AG10803 (cell line): ENCODE results near the gene CCM2.
"Not testable (repeated sequence)": the region's sequence is repeated elsewhere in the genome, so short reads cannot be mapped to it uniquely, and the experiment has no call there.

Experiments used
- DNase-seq: peaks from one replicate; pipeline ENCODE4 v3.0.0; 2010; ENCODE audit warnings: low read depth
- H3K4me3 ChIP-seq: 2 replicates; pipeline ENCODE4 v1.5.1; 2011; ENCODE audit warnings: mild to moderate bottlenecking, low read length, control low read depth
- TF ChIP-seq, protein P1 (sequence below): conservative IDR thresholded peaks from 2 replicates; pipeline ENCODE4 v1.5.1; 2011; ENCODE audit warnings: mild to moderate bottlenecking, low read length, control low read depth, inconsistent platforms

The CCM2 gene

GRCh38 chr7:45107356-45107755 lies 107.4 kb downstream of the CCM2 start:
- no peak for DNase-seq
- TF ChIP-seq, protein P1, sequence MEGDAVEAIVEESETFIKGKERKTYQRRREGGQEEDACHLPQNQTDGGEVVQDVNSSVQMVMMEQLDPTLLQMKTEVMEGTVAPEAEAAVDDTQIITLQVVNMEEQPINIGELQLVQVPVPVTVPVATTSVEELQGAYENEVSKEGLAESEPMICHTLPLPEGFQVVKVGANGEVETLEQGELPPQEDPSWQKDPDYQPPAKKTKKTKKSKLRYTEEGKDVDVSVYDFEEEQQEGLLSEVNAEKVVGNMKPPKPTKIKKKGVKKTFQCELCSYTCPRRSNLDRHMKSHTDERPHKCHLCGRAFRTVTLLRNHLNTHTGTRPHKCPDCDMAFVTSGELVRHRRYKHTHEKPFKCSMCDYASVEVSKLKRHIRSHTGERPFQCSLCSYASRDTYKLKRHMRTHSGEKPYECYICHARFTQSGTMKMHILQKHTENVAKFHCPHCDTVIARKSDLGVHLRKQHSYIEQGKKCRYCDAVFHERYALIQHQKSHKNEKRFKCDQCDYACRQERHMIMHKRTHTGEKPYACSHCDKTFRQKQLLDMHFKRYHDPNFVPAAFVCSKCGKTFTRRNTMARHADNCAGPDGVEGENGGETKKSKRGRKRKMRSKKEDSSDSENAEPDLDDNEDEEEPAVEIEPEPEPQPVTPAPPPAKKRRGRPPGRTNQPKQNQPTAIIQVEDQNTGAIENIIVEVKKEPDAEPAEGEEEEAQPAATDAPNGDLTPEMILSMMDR = no peak
- H3K4me3 ChIP-seq = no peak overlapping the region

GRCh38 chr7:45108863-45109262 lies 108.9 kb downstream of the CCM2 start:
- TF ChIP-seq, protein P1 = no peak
- DNase-seq = no peak
- H3K4me3 ChIP-seq = no peak overlapping the region

GRCh38 chr7:45111298-45112223 lies 111.6 kb downstream of the CCM2 start, which contains the start of gene TBRG4:
TSS of gene TBRG4 (minus strand) at chr7:45111697. CDS start at chr7:45109237, 2,460 bp downstream.
- TF ChIP-seq, protein P1 = peak; percentile 54
- peak; percentile 90 for DNase-seq
- peak within 1 kb of the TSS; percentile 97 for H3K4me3 ChIP-seq

DNA sequence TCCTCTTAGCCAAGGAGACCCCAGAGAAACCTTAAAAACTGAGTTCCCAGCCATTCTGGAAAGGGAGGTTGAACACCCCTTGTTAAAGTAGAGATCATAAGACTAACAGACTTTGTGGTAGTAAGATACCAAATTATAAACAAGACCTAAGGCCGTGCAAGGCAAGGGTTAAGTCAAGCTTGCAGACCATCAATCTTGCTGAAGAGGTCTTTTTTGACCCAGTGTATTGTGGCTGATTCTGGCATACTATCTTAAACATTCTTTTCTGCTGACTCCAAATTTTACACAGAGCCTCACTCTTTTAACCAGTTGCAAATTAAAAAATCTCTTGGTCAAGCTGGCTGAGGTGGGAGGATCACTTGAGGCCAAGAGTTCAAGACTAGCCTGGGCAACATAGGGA lies 112.6 kb downstream of the CCM2 start:
- H3K4me3 ChIP-seq = no peak overlapping the region; the same call in 1 of the 2 replicates
- DNase-seq = peak; percentile 29
- TF ChIP-seq, protein P1 = no peak

DNA sequence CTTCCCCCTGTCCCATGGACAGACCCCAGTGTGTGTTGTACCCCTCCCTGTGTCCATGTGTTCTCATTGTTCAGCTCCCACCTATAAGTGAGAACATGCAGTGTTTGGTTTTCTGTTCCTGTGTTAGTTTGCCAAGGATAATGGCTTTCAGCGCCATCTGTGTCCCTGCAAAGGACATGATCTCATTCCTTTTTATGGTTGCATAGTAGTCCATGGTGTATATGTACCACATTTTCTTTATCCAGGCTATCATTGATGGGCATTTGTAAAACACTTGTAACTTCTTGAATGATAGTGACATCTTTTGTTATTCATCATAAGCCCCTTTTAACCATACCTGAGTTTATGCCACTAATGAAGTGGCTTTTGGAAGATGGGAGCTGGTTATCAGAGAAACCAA lies 114.3 kb downstream of the CCM2 start:
- DNase-seq, H3K4me3 ChIP-seq: not testable (repeated sequence)

DNA sequence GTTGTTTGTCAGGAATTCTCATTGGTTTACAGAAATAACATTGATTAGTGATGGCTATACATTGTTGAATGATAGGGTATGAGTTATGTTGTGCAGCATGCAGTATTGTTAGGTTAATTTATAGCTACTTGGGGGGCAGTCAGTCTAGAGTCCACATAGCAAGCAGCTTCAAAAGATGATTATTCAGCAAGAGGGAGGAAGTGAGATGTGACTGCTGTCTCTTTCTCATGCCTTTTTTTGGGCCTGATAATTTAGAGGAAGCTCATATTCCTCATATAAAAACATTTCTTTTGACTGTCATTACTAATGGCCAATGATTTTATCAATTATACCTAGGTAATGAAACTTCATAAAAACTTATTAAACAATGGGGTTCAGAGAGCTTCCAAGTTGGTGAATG lies 114.9 kb downstream of the CCM2 start:
- no peak overlapping the region for H3K4me3 ChIP-seq
- TF ChIP-seq, protein P1 = no peak
- DNase-seq = no peak

DNA sequence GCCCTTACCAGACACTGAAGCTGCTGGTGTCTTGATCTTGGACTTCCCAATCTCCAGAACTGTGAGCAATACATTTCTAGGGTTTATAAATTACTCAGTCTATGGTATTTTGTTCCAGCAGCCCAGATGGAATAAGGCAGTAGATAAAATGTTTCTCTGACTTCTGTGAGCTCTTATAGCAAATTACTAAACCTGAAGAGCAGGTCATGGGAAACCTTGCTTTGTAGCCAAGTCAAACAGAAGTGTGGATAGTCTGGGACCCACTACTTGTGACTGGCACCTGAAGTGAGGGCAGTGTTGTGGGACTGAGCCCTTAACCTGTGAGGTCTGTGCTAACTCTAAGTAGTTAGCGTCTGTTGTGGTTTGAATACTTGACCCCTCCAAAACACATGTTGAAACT lies 116.0 kb downstream of the CCM2 start:
- no peak overlapping the region for H3K4me3 ChIP-seq
- DNase-seq = no peak
- TF ChIP-seq, protein P1 = no peak
